Chondrocyte (in vitro differentiated cells): Measurements from ENCODE around the gene PLK2. TPM values are rescaled to one million over a fixed set of nuclear protein-coding genes. Genes with fewer than 3 reads are reported as not detected.

Experiments used
- DNase-seq: peaks from one replicate; pipeline ENCODE4 v3.0.0; 2021; ENCODE audit warnings: mixed read lengths, low spot score
- H3K27ac Mint-ChIP-seq: one replicate; pipeline ENCODE4 v1.8.0; 2021; ENCODE audit warnings: mild to moderate bottlenecking, moderate library complexity, mixed read lengths; ENCODE audit not compliant: unreplicated experiment
- H3K27me3 Mint-ChIP-seq: 2 replicates; pipeline ENCODE4 v1.8.0; 2021; ENCODE audit warnings: low read depth, mixed read lengths
- H3K36me3 Mint-ChIP-seq: 2 replicates; pipeline ENCODE4 v1.8.0; 2021; ENCODE audit warnings: low read depth, mixed read lengths
- H3K4me1 Mint-ChIP-seq: 2 replicates; pipeline ENCODE4 v1.8.0; 2021; ENCODE audit warnings: low read depth, mild to moderate bottlenecking, mixed read lengths
- H3K4me3 Mint-ChIP-seq: one replicate; pipeline ENCODE4 v1.8.0; 2021; ENCODE audit warnings: mild to moderate bottlenecking, moderate library complexity, mixed read lengths; ENCODE audit not compliant: unreplicated experiment
- H3K9me3 Mint-ChIP-seq: 2 replicates; pipeline ENCODE4 v1.8.0; 2021; ENCODE audit warnings: low read depth, mixed read lengths
- total RNA-seq: library from RNA; stranded (reverse); gene quantifications from 3 replicates; pipeline ENCODE4 v1.2.1, GENCODE V29; 2021
- TF ChIP-seq, protein P1 (sequence below): fragments of 200-600 bp; sonication (generic); IDR thresholded peaks from 2 replicates; pipeline ENCODE4 v1.5.0; 2021; ENCODE audit warnings: antibody characterized with exemption, mild to moderate bottlenecking, moderate library complexity

Gene PLK2
- total RNA-seq, 1 donor from 2014 or later, result 46.8 TPM

DNA sequence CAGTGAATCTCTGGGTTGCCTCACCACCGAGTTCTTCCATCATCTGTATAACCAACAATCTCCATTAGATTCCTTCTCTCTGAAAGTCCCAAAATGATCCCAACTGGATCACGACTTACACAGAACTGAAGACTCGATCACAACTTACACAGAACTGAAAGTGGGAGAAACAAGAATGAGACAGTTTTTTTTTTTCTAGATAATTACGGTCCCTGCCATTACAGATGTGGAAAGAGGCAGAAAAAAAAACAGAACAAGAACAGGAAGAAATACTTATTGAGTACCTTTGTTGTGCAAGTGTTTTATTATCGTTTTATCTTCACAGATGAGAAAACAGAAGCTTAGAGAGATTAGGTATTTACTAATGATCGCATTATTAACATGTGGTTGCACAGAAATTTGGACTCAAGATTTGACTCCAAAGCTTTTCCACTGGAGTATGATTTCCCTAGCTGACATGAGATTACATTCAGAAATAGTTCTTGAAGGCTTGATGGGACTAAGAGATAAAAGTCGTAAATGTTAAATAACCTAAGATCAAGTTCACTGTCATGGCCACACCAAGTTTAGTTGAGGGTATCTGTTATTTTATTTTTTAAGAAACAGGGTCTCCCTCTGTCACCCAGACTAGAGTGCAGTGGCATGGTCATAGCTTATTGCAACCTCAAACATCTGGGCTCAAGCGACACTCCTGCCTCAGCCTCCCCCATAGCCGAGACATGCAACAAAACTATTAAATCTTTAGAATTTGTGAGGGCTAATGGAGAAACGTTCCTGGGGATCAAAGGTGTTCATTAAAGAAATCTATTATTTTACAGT is 8.9 kb downstream of the PLK2 start:
- H3K36me3 Mint-ChIP-seq, result peaks cover 24% of the 10 kb centered on the region
- H3K27me3 Mint-ChIP-seq, result no peaks in the 10 kb centered on the region
- no peak for DNase-seq
- no peak overlapping the region for H3K4me3 Mint-ChIP-seq
- H3K27ac Mint-ChIP-seq, result no peak overlapping the region
- peaks cover 38% of the 10 kb centered on the region for H3K4me1 Mint-ChIP-seq
- TF ChIP-seq, protein P1, sequence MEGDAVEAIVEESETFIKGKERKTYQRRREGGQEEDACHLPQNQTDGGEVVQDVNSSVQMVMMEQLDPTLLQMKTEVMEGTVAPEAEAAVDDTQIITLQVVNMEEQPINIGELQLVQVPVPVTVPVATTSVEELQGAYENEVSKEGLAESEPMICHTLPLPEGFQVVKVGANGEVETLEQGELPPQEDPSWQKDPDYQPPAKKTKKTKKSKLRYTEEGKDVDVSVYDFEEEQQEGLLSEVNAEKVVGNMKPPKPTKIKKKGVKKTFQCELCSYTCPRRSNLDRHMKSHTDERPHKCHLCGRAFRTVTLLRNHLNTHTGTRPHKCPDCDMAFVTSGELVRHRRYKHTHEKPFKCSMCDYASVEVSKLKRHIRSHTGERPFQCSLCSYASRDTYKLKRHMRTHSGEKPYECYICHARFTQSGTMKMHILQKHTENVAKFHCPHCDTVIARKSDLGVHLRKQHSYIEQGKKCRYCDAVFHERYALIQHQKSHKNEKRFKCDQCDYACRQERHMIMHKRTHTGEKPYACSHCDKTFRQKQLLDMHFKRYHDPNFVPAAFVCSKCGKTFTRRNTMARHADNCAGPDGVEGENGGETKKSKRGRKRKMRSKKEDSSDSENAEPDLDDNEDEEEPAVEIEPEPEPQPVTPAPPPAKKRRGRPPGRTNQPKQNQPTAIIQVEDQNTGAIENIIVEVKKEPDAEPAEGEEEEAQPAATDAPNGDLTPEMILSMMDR, result no peak
- peaks cover under 1% of the 10 kb centered on the region for H3K9me3 Mint-ChIP-seq

DNA sequence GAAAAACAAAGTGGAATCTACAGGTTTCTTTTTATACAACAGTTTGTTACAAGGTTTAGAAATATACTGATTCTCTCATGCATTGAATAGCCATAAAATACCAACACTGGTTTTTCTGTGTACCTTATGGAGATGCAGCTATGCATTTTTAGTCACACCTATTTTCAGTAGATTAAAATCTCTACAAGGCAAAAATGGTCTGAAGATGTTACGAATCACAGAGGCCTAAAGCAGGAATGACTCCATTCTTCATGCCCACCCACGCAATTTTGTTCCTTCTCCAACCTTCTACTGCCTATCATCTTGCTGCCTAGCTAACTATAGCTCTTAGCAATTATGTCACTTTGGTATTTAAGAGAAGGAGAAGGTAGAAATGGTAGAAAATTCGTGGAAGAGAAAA is 9.9 kb downstream of the PLK2 start:
- DNase-seq, result no peak
- H3K9me3 Mint-ChIP-seq, result peaks cover 3% of the 10 kb centered on the region
- H3K36me3 Mint-ChIP-seq, result peaks cover 15% of the 10 kb centered on the region
- no peak overlapping the region for H3K4me3 Mint-ChIP-seq
- H3K4me1 Mint-ChIP-seq, result peaks cover 29% of the 10 kb centered on the region
- TF ChIP-seq, protein P1, result no peak
- no peaks in the 10 kb centered on the region for H3K27me3 Mint-ChIP-seq
- no peak overlapping the region for H3K27ac Mint-ChIP-seq

DNA sequence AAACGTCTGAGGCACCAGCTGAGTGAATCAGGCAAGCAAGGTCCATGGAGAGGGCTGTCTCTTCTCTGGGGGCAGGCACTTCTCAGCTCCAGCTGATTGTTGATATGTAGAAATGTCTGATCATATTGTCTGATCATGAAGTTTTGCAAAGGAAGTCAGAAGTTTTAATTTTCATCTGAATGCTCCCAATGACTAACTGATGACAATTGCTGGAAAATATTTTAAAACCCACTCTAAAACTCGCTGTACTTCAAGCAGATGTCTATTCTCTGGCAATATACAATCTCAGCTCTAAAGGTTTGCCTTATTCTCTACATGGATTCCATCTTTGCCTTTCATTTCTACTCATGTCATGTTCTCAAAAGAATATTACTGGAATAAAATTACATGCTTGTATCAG is 12.7 kb downstream of the PLK2 start:
- Mint-ChIP-seq H3K36me3 (peaks cover 3% of the 10 kb centered on the region), H3K27me3 (no peaks in the 10 kb centered on the region), H3K4me3 (no peak overlapping the region), H3K27ac (no peak overlapping the region), H3K4me1 (peaks cover 5% of the 10 kb centered on the region), H3K9me3 (peaks cover 6% of the 10 kb centered on the region)
- TF ChIP-seq, protein P1, result no peak
- DNase-seq, result no peak

DNA sequence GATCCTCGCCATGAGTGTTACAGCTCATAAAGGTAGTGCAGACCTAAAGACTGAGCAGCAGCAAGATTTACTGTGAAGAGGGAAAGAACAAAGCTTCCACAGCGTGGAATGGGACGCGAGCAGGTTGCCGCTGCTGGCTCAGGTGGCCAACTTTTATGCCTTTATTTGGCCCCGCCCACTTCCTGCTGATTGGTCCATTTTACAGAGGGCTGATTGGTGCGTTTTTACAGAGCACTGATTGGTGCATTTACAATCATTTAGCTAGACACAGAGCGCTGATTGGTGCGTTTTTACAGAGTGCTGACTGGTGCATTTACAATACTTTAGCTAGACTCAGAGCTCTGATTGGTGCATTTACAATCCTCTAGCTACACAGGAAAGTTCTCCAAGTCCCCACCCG is 13.9 kb downstream of the PLK2 start:
- peaks cover 4% of the 10 kb centered on the region for H3K4me1 Mint-ChIP-seq
- H3K9me3 Mint-ChIP-seq, result peaks cover 6% of the 10 kb centered on the region
- TF ChIP-seq, protein P1, result no peak

GRCh38 chr5:58444805-58445204 is 15.1 kb downstream of the PLK2 start:
- peaks cover 2% of the 10 kb centered on the region for H3K4me1 Mint-ChIP-seq
- H3K27ac Mint-ChIP-seq, result no peak overlapping the region
- H3K36me3 Mint-ChIP-seq, result peaks cover 1% of the 10 kb centered on the region
- TF ChIP-seq, protein P1, result no peak
- DNase-seq, result no peak
- peaks cover 6% of the 10 kb centered on the region for H3K9me3 Mint-ChIP-seq
- H3K27me3 Mint-ChIP-seq, result no peaks in the 10 kb centered on the region
- H3K4me3 Mint-ChIP-seq, result no peak overlapping the region

More for the DNA sequence above, 13.9 kb downstream of the PLK2 start:
- H3K27me3 Mint-ChIP-seq, result no peaks in the 10 kb centered on the region
- no peak overlapping the region for H3K27ac Mint-ChIP-seq
- peaks cover 1% of the 10 kb centered on the region for H3K36me3 Mint-ChIP-seq
- H3K4me3 Mint-ChIP-seq, result no peak overlapping the region
- no peak for DNase-seq
